ENCODE results near the gene ZNF678. TPM values are rescaled to one million over a fixed set of nuclear protein-coding genes. Genes with fewer than 3 reads are reported as not detected.
"Not testable (repeated sequence)": the region's sequence is repeated elsewhere in the genome, so short reads cannot be mapped to it uniquely, and the experiment has no call there.

Gene ZNF678
- total RNA-seq, 1 donor from 2014 or later, result 12.1 TPM

- DNase-seq (ENCODE audit: low read depth in 2 of 2), result not testable (repeated sequence)
Measured at GRCh38 chr1:227551881-227552280, 11.5 kb upstream of the ZNF678 start.

DNA sequence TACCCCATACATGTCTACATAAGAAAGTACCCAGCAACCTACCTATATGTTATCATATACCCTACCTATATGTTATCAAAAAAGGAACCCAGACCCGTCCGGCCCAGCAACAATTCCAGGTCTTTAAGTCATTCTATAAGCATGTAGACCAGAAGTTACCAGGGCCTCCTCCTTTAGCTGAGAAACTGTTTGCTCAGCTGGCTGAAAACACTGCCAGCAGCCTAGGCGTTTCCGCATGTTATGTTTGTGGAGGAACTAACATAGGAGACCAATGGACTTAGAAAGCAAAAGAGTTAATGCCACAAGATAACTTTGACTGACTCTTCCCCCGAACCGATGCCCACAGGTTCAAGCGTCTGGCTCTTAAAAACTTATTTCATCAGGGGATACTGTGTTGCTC, 7.1 kb upstream of the ZNF678 start:
- no peak for DNase-seq (ENCODE audit: low read depth in 2 of 2)

DNA sequence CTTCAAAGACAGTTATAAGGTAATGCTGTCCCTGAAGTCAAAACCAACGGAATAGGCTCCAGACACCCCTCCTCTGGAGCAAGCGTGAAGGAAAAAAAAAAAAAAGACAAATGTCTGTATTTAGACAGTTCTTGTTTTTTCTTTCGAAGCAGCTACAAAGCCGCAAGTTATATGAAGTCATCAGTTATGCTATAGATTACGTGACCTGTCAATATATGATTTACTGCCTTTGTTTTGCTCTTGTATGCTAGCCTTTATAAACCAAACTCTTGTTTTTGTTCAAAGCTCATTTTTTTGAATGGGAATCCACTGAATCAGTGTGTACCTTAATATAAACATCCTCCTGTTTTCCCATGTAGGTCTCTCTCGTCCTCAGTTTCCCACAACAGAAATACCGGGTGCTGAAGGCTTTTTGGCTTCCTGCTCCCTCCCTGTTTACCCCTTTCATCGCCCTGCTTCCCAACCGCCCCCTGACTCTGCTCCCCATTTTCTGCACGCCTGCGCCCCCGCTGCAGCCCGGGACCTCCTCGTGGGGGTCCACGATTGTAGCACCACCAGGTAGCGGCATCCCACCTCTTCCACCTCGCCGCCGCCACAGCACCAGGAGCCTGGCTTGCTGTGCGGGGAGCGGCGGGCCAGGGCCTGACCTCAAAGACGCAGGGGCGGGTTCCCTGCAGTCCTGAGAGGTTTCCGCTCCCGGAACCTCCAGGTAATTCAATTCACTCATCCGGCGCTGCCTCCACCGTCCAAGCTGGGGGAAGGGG, 5.2 kb upstream of the ZNF678 start:
- no peak for DNase-seq (ENCODE audit: low read depth in 2 of 2)

- DNase-seq (ENCODE audit: low read depth in 2 of 2), result no peak
Measured at GRCh38 chr1:227558732-227559262, 4.6 kb upstream of the ZNF678 start.

DNA sequence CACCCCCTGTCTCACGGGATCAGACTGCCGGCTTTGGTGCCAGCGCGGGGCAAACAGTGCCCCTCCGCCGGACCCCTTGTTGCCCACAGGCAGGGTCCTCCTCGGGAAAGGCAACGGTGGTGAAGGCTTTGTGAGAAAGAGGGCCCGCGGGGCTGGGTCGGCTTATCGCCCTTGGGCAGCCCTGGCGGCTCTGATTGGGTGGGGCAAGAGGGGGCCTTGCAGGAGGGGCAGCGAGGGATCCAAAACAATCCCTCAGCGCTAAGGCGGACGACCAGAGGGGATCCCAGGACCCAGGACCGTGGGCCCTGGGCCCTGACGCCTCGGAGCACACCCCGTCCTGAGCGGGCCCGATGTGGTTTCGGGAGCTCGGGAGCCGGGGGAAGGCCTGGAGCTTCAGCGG, 3.9 kb upstream of the ZNF678 start:
- DNase-seq (ENCODE audit: low read depth in 2 of 2), result no peak

DNA sequence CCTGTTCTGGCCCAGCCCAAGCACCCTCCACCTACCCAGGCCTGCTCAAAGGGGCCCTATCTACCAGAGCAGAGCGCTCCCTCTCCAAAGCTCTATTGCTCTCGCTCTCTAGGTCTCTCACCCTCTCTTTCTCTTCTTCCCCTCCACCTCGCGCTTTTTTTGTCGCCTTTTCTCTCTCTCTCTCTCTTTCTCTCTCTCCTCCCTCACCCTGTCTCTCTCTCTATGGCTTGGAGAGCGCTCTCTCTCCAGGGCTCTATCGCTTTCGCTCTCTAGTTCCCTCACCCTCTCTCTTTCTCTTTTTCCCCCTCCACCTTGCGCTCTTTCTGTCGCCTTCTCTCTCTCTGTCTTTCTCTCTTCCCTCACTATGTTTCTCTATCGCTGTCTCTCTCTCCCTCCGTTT, 3.4 kb upstream of the ZNF678 start:
- no peak for DNase-seq (ENCODE audit: low read depth in 2 of 2)

DNA sequence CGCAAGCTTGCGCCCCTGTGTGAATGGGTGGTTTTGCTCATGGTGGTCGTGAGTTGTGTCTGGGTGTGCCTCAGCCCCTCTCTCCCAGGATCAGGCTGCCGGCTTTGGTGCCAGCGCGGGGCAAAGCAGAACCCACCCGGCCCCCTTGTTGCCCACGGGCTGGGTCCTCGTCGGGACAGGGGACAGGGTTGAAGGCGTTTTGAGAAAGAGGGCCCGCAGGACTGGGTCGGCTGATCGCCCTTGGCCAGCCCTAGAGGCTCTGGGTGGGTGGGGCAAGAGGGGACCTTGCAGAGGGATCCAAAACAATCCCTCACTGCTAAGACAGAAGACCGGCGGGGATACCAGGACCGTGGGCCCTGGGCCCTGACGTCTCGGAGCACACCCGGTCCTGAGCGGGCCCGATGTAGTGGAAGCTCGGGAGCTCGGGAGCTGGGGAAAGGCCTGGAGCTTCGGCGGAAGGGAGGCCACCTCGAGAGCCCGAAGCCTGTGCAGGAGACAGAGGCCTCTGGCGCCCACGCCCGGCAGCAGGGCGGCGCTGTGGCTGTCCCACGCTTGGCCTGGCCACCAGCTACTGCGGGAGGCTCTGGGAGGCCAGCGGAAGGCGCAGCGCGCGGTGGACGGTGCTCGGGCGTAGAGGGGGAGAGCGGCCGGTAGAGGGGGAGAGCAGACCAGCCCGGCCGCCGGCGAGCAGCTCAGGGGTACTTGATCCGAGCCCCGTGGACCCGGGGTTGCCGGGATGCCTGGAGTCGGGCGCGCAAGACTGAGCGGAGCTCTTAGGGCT, 2.8 kb upstream of the ZNF678 start:
- peak in 1 of 2 donors; percentile 20 for DNase-seq (ENCODE audit: low read depth in 2 of 2)

DNA sequence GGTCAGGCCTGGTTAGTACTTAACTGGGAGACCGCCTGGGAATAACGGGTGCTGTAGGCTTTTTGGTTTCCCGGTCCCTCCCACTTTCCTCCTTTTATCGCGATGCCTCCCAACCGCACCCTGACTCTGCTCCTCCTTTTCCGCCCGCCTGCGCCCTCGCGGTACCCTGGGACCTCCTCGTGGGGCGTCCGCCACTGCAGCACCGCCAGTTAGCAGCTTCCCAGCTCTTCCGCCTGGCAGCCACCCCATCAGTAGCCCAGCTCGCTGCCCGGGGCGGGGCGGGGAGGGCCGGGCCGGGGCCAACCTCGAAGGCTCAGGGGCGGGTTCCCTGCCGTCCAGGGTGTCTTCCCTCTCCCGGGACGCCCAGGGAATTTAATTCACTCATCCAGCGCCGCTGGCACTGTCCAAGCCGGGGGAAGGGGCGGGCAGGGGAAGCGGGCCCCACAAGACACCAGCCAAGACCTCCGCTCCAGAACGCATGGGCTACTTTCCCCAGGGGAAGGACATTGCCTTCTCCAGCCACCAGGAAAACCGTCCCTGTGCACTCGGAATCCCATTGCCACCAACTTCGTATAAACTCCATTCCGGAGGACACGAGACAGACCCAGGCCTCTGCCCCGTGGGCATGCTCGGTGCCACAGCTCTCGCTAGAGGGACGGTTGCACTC, 2.0 kb upstream of the ZNF678 start:
- no peak for DNase-seq (ENCODE audit: low read depth in 2 of 2)

GRCh38 chr1:227562037-227562436, 1.3 kb upstream of the ZNF678 start:
- DNase-seq (ENCODE audit: low read depth in 2 of 2), result no peak

GRCh38 chr1:227562933-227563323, 428 bp upstream of the ZNF678 start:
- DNase-seq (ENCODE audit: low read depth in 2 of 2), result no peak

GRCh38 chr1:227567256-227567655, 3.9 kb downstream of the ZNF678 start:
- no peak for DNase-seq (ENCODE audit: low read depth in 2 of 2)

DNA sequence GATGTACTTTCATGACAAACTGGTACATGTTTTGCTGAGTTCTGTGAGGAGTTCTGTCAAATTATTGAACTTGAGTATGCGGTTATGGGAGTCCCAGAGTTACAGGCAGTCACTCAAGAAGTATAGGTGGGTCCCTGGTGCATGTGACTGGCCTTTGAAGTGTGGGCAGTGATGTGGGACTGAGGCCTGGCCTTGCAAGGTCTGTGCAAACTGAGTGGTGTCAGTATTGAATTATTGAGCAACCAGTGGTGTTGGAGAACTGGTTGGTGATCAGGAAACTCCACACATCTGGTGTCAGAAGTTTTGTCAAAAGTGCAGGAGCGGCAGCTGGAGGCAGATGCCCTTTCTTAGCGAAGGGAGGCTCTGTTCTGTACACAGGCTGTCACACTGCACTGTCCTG, 5.2 kb downstream of the ZNF678 start:
- DNase-seq (ENCODE audit: low read depth in 2 of 2), result no peak

- no peak for DNase-seq (ENCODE audit: low read depth in 2 of 2)
Measured at GRCh38 chr1:227572752-227573151, 9.4 kb downstream of the ZNF678 start.

GRCh38 chr1:227574926-227575325, 11.6 kb downstream of the ZNF678 start:
- DNase-seq (ENCODE audit: low read depth in 2 of 2), result no peak

DNA sequence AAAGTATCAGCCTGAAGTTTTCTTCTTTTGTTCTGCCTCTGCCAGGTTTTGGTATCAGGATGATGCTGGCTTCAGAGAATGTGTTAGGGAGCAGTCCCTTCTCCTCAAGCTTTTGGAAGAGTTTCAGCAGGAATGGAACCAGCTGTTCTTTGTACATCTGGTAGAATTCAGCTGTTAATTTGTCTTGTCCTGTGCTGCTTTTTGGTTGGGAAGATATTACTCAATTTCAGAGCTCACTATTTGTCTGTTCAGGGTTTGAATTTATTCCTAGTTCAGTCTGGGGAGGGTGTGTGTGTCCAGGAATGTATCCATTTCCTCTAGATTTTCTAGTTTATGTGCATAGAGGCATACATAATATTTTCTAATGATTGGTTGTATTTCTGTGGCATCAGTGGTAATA, 12.8 kb downstream of the ZNF678 start:
- no peak for DNase-seq (ENCODE audit: low read depth in 2 of 2)

- no peak for DNase-seq (ENCODE audit: low read depth in 2 of 2)
Measured at GRCh38 chr1:227577500-227577899, 14.1 kb downstream of the ZNF678 start.

DNA sequence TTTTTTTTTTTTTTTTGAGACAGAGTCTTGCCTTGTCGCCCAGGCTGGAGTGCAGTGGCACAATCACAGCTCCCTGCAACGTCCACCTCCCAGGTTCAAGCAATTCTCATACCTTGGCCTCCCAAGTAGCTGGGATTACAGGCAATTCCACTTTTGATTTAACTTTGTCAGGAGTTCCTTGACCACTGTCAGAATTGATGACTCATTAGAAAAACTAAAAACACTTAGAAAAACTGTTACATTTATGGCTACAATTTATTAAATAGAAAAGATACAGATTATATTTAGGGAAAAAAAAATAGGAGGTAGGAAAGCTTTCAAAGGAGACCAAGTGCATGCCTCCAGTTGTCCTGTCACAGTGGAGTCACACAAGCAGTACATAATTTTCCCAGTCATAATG, 20.0 kb downstream of the ZNF678 start:
- DNase-seq (ENCODE audit: low read depth in 2 of 2), result no peak

- DNase-seq (ENCODE audit: low read depth in 2 of 2), result no peak
Measured at GRCh38 chr1:227586733-227587132, 23.4 kb downstream of the ZNF678 start.

DNA sequence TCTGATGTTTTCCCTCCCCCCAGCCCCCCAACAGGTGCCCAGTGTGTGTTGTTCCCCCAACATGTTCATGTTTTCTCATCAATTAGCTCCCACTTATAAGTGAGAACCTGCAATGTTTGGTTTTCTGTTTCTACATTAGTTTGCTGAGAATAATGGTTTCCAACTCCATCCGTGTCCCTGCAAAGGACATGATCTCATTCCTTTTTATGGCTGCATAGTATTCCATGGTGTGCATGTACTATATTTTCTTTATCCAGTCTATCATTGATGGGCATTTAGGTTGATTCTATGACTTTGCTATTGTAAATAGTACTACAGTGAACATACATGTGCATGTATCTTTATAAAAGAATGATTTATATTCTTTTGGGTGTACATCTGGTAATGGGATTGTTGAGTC, 24.6 kb downstream of the ZNF678 start:
- no peak for DNase-seq (ENCODE audit: low read depth in 2 of 2)

DNA sequence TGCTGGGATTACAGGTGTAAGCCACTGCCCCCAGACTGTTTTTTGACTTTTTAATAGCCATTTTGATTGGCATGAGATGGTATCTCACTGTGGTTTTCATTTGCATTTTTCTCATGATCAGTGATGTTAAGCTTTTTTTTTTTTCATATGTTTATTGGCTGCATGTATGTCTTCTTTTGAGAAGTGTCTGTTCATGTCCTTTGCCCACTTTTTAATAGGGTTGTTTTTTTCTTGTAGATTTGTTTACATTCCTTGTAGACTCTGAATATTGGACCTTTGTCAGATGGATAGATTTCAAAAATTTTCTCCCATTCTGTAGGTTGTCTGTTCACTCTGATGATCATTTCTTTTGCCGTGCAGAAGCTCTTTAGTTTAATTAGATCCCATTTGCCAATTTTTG, 25.4 kb downstream of the ZNF678 start:
- not testable (repeated sequence) for DNase-seq (ENCODE audit: low read depth in 2 of 2)

DNA sequence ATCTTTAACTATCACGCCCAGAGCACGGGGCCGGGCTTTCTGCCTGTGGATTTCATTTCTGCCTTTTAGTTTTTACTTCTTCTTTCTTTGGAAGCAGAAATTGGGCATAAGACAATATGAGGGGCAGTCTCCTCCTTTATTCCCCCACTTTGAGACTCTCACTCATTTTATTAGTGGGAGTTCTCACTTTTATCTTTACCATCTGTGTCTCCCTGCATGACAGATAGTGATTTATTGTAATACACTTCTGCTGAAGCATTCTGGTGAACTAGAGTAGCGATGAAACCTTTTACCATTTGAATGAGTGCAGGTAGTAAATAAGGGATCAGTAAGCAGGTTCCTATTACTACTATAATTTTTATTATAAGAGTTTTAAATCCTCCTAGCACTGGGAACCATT, 26.4 kb downstream of the ZNF678 start:
- not testable (repeated sequence) for DNase-seq (ENCODE audit: low read depth in 2 of 2)

DNA sequence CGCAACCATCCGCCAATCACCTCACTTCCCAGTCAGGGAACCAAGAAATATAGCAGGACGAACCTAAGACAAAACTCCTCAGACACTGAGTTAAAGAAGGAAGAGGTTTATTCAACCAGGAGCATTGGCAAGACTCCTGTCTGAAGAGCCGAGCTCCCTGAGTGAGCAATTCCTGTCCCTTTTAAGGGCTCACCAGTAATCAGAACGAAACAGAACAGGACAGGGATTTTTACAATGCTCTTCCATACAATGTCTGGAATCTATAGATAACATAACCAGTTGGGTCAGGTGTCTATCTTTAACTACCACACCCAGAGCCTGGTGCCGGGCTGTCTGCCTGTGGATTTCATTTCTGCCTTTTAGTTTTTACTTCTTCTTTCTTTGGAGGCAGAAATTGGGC, 32.9 kb downstream of the ZNF678 start:
- DNase-seq (ENCODE audit: low read depth in 2 of 2), result not testable (repeated sequence)

All from lung microvascular endothelial cell (primary cell).